GM12872 (cell line): ENCODE results near the gene C22orf39.

Experiments
- CTCF ChIP-seq: IDR thresholded peaks from 3 replicates; pipeline ENCODE4 v1.5.1; 2011; ENCODE audit warnings: low read depth, mild to moderate bottlenecking, low read length, moderate library complexity; ENCODE audit not compliant: insufficient read depth

C22orf39 gene

DNA sequence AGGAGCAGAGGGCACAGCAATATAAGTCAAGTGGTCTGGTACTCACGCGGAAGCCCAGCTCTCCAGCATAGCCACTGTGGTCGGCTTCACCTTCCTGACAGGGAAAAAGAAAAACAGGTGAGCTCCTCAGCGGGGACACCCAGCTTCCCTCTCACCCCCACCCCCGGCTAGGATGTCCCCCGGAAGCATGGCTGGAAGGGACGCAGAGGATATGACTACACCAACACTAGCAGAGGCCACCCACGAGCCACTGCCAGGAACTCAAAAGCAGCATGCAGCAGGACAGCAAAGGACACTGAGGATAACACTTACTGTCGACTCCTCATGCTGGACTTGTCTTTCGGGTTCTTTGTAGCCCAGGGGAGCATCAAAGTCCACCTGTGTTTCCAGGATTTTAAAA, 9.0 kb upstream of the C22orf39 start:
- TF ChIP-seq CTCF: no peak

DNA sequence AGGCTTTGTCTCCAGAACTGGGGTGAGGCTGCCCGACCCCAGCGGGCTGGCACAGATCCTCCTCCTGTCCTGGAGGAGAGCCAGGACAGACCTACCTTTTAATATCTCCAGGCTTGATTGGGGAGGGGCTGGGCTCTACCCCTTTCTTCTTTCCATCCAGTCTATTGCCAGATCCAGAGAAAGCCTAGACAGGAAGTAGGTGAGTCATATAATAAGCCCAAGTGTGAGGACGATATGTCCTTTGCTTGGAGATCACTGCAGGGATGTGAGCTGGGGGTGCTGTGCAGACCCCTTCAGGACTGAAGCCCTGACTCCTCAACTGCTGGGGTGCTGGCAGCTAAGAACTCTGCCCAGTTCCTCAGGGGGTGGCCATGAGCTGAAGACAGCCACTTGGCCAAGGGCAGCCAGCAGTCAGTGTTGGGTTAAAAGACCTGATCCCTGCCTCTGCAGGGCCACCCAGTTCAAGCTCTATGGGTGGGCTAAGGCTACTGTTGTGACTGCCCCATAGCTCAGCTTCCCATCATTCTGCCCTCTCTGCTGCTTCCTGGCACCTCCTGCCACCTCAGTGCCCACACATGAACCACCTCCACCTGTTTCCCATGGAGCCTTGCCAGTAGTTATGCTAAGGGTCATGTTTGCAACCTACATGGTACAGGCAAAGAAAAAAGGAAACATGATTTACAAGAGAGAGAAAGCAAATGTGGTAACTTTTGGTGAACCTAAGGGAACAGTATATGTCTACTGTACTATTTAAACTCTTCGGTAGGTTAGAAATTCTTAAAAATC, 8.3 kb upstream of the C22orf39 start:
- no peak for TF ChIP-seq CTCF

DNA sequence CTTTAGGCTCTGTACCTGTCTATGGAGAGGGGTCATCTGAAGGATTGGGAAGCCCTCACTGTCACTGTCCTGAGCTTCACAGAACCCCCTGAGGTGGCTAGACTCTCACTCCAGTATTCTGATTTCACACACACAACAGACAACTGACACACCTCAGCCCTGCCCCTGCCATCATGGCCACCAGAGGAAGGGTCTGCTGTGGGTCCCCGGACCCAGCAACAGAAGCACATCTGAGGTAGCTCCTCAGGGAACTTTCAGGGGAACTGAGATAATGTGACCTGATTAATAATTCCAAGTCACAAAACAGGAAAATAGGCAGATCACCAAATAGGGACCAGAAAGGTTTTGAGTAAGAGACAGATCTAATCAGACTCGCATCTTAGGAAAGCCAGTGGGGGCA, 7.5 kb upstream of the C22orf39 start:
- no peak for TF ChIP-seq CTCF

GRCh38 chr22:19454156-19454555, 6.6 kb upstream of the C22orf39 start:
- TF ChIP-seq CTCF: no peak

DNA sequence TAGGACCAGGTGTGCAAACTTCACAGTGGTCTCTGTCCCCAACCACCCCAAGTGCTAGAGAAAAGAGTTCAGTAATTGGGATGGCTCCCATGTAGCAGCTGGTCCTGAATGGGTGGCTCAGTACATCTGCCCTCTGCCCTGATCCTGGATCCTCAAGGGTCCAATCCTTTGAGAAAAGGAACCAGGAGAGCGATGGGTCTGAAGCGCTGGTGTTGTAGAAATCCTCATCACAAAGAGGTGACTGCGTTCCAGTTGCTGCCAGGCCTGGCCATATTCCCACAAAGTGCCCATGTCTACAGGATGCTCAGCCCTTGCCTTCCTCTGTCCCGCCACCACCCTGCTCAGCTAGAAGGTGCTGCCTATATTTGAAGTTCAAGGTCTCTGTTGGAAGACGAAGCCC, 6.2 kb upstream of the C22orf39 start:
- no peak for TF ChIP-seq CTCF

DNA sequence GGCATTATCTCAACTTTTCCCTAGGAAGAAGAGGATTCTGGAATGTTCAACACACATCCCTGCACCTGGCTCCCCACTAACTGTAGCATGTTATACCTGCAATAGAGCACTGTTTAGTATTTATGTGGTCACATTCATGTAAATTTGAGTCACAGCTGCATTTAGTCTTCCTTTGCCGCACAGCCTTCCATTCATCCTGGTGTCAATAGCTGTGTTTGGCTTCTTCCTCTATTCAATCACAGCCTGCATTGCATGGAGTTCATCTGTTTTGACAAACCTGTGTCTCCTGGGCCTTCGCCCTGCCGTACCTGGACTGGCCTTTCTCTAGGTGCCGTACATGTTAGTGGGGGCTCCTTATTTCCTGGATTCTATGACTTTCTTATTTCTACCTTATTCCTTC, 4.1 kb upstream of the C22orf39 start:
- no peak for TF ChIP-seq CTCF

DNA sequence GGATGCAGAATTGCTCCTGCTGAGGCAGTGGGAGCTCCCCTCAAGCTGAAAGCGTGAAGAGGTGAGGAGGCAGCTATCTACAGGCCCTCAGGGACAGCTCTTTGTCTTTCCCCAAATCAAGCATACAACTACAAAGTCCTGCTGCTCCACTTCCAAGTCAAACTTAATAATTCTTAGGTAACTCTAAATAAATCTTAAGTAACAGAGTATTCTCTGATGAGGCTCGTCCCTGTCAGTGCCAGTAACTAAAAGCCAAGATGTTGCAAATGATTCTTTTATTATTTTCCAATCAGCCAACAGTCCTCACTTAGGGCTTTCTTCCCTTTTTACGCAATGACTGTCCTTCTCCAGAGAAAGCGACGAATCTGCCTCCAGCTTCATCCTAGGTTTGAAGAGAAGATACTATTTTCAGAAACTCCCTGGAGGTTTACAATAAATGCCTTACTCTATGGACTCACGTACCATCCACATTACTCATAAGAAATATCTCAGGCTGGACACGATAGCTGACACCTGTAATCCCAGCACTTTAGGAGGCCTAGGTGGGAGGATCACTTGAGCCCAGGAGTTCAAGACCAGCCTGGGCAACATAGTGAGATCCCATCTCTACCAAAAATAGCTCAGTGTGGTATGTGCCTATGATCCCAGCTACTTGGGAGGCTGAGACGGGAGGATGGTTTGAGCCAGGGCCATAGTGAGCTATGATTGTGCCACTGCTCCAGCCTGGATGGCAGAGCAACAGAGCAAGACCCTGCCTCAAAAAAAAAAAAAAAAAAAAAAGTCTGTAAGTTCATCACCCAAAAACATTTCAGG, 3.1 kb upstream of the C22orf39 start:
- no peak for TF ChIP-seq CTCF
